IPS-15b (cell line): ENCODE results near the gene ID2.

ENCODE experiments used
- H3K27me3 ChIP-seq: one replicate; pipeline ENCODE4 v1.6.1; 2013; ENCODE audit warnings: low read length; ENCODE audit not compliant: control insufficient read depth, insufficient read depth
- H3K36me3 ChIP-seq: one replicate; pipeline ENCODE4 v1.6.1; 2013; ENCODE audit warnings: low read length; ENCODE audit not compliant: control insufficient read depth, insufficient read depth
- H3K4me1 ChIP-seq: one replicate; pipeline ENCODE4 v1.6.1; 2013; ENCODE audit warnings: mild to moderate bottlenecking, low read length; ENCODE audit not compliant: control insufficient read depth, insufficient read depth
- H3K4me3 ChIP-seq: one replicate; pipeline ENCODE4 v1.5.1; 2013; ENCODE audit warnings: low read depth, low read length
- H3K9ac ChIP-seq: one replicate; pipeline ENCODE4 v1.6.1; 2013; ENCODE audit warnings: low read depth, mild to moderate bottlenecking, low read length
- H3K9me3 ChIP-seq: one replicate; pipeline ENCODE4 v1.6.1; 2013; ENCODE audit warnings: mild to moderate bottlenecking, low read length; ENCODE audit not compliant: control insufficient read depth, insufficient read depth

ID2 gene

DNA sequence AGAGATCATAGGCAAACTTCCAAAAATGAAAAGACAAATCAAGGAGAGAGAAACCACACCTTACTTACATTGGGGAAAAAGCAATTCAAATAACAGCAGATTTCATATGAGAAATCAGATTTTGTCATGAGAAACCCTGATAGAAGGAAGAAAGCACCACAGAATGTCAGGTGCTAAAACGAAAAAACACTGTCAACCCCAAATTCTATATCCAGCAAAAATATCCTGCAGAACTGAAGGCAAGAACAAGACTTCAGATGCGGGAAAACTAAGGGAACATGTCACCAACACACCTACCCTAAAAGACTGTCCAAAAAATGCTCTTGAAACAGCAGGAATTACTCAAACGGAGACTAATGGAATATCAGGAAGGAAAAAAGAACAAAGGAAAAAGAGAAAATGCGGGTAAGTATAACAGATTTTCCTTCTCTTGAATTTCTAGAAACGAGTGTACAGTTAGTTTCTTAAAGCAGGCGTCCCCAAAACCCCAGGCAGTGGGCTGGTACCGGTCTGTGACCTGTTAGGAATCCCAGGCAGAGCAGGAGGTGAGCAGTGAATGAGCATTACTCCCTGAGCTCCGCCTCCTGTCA is 7.3 kb upstream of the ID2 start:
- Histone ChIP-seq H3K27me3 (peaks cover 55% of the 10 kb centered on the region), H3K36me3 (no peaks in the 10 kb centered on the region), H3K9me3 (peaks cover 6% of the 10 kb centered on the region), H3K9ac (no peak overlapping the region), H3K4me1 (peaks cover 8% of the 10 kb centered on the region), H3K4me3 (no peak overlapping the region)

DNA sequence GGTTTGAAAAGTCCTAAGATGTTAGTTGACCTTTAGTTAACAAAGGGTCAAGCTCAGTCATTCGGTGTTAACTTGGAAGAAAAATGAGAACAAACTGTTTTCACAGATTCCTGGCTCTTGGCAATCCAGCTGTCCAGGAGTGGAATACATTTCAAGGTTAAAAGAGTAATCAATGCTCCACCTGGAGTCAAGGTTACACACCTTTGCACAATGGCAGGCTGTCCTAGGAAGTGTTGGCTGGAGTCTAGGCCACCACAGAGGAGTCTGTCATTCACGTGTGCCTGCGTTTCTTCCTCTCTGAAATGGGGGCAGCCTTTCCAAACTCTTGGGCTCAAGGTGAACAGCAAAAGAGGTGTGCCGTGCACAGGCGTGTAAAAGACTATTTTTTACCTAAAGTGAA is 6.3 kb upstream of the ID2 start:
- H3K27me3 ChIP-seq, result peaks cover 62% of the 10 kb centered on the region
- no peak overlapping the region for H3K9ac ChIP-seq
- H3K9me3 ChIP-seq, result peaks cover 6% of the 10 kb centered on the region
- H3K36me3 ChIP-seq, result no peaks in the 10 kb centered on the region
- H3K4me3 ChIP-seq, result peak overlapping the region; percentile 19
- peaks cover 16% of the 10 kb centered on the region for H3K4me1 ChIP-seq

GRCh38 chr2:8676191-8676920 is 5.5 kb upstream of the ID2 start:
- no peaks in the 10 kb centered on the region for H3K36me3 ChIP-seq
- H3K4me1 ChIP-seq, result peaks cover 16% of the 10 kb centered on the region
- peak overlapping the region; percentile 56 for H3K4me3 ChIP-seq
- no peak overlapping the region for H3K9ac ChIP-seq
- peaks cover 62% of the 10 kb centered on the region for H3K27me3 ChIP-seq
- H3K9me3 ChIP-seq, result peaks cover 6% of the 10 kb centered on the region

DNA sequence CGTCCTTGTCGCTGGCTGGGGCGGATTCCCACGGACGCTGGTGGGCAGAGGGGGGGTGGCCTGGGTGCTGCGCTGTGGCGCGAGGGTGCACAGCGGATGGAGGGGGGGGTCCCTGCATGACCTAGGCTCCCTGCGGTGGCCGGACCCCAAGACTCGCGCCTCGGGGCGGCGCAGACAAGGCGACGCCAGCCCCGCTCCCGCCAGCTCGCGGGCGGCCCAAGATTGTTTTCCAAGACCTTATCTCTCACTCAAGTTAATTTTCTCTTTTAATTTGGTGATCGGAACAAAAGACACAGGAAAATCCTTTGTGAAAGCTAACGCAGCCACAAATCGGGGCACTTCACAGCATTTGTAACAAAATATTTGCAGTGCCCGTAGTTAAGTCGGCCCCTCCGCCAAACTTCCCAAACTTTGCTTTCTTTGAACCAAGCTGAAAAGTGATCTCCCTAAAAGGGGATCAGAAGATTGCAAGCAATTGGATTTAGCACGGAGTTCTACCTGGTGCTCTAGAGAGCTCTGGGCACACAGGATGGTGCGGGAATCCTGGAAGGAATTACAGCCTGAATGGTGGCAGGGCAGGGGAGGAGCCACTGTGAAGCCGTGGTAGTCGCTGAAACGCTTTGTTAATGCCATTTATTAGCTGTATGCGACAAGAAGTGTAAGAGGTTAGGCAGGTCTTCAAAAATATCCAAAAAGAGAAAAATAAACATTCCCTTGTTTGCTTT is 4.8 kb upstream of the ID2 start:
- peaks cover 6% of the 10 kb centered on the region for H3K9me3 ChIP-seq
- H3K4me3 ChIP-seq, result peak overlapping the region; percentile 56
- H3K36me3 ChIP-seq, result no peaks in the 10 kb centered on the region
- H3K27me3 ChIP-seq, result peaks cover 62% of the 10 kb centered on the region
- H3K4me1 ChIP-seq, result peaks cover 16% of the 10 kb centered on the region
- no peak overlapping the region for H3K9ac ChIP-seq

GRCh38 chr2:8677646-8678592 is 3.9 kb upstream of the ID2 start:
- Histone ChIP-seq H3K27me3 (peaks cover 66% of the 10 kb centered on the region), H3K36me3 (no peaks in the 10 kb centered on the region)

DNA sequence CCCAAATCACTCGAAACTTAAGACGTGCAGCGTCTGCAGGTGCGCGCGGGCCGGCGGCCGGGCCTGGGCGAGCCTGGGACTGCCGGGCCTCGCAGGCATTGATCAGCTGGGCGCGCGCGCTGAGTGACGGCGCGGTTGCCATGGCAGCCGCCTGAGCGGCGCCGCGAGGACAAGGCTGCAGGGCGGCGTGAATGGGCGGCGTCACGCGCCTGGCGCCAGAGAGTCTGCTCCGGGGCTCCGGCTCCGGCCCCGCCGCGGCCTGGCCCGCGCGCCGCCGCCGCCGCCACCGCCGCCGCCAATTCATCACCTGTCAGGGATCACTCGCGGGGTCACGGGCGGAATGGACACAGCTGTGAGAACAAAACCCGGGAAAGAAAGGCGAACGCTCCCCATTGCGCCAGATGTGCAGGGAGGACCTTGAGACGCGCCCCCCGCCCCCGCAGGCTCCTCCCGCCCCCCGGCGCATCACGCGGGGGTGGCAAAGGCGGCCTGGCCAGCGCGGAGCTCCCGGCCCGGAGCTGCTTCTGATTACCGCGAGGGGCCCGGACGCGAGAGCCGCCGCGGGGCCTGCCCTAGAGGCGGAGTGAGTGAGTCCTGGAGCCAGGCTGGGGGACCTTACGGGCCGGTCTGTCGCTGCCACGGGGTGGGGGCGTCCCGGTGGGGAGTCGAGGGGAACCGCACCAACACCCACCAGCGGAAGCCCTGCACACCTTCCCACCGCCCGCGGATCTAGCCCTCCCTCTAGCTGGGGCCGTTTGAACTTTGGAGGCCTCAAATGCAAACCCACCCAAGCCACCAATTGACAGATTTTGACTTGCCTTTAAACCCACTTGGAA is 2.9 kb upstream of the ID2 start:
- peak overlapping the region; percentile 24 for H3K9ac ChIP-seq
- peaks cover 16% of the 10 kb centered on the region for H3K4me1 ChIP-seq
- no peaks in the 10 kb centered on the region for H3K36me3 ChIP-seq
- H3K4me3 ChIP-seq, result peak overlapping the region; percentile 71
- H3K9me3 ChIP-seq, result peaks cover 6% of the 10 kb centered on the region
- H3K27me3 ChIP-seq, result peaks cover 67% of the 10 kb centered on the region

More at GRCh38 chr2:8677646-8678592, 3.9 kb upstream of the ID2 start:
- peaks cover 16% of the 10 kb centered on the region for H3K4me1 ChIP-seq
- peaks cover 6% of the 10 kb centered on the region for H3K9me3 ChIP-seq
- peak overlapping the region; percentile 56 for H3K4me3 ChIP-seq
- no peak overlapping the region for H3K9ac ChIP-seq

DNA sequence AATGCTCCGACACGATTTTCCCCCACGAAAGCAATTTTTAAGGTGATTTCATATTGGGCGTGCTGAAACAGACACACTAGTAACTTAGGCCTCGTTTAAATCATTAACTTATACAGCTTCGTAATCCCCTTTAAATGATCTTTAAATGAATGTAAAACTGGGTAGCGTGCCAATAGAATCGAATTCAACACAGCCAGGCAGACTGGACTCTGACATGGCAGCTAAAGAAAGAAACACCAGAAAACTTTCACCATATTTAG is 2.4 kb upstream of the ID2 start:
- Histone ChIP-seq H3K9ac (peak overlapping the region; percentile 24), H3K4me1 (peaks cover 17% of the 10 kb centered on the region), H3K9me3 (peaks cover 5% of the 10 kb centered on the region), H3K27me3 (peaks cover 66% of the 10 kb centered on the region), H3K4me3 (peak overlapping the region; percentile 71), H3K36me3 (no peaks in the 10 kb centered on the region)

DNA sequence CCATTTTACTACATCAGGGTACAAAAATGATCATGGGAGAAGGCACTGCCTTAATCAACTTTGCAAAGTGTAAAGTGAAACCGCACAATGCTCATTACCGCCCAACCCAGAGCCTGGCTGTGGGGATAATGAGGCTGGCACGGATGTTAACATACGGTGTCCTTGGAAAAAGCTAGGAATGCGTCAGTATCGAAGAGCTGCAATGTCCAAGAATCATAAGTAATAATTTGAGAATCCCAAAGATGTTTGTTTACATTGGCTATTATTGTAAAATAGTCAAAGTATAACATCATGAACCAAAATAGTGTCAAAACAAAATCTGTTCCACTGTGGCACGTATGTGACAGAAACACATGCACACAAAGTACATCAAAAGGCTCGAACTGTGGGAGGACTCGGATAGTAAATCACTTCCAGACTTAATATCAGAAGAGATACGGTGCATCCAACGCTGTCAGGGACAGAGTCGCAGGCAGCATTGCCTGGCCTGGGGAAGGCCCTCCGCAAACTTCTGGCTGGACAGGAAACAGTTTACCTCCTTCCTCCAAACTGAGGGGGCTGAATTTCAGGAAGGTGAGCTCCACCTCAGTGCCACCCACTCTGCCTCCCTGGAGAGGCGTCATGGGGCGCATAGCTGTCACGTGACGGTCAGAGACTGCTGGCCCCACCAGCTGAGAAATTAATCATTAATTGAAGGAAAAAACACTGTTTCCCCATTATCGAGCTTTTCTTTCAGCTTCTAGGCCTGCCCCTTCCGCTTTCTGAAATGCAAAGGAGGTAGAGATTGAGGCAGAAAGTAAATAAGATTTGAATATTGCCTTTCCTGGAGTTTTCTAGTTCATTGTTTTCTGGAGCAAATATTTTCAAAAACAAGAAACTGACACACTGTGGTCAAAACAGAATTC is 1.8 kb upstream of the ID2 start:
- peaks cover 64% of the 10 kb centered on the region for H3K27me3 ChIP-seq
- H3K4me3 ChIP-seq, result peak overlapping the region; percentile 71
- H3K4me1 ChIP-seq, result peaks cover 19% of the 10 kb centered on the region

DNA sequence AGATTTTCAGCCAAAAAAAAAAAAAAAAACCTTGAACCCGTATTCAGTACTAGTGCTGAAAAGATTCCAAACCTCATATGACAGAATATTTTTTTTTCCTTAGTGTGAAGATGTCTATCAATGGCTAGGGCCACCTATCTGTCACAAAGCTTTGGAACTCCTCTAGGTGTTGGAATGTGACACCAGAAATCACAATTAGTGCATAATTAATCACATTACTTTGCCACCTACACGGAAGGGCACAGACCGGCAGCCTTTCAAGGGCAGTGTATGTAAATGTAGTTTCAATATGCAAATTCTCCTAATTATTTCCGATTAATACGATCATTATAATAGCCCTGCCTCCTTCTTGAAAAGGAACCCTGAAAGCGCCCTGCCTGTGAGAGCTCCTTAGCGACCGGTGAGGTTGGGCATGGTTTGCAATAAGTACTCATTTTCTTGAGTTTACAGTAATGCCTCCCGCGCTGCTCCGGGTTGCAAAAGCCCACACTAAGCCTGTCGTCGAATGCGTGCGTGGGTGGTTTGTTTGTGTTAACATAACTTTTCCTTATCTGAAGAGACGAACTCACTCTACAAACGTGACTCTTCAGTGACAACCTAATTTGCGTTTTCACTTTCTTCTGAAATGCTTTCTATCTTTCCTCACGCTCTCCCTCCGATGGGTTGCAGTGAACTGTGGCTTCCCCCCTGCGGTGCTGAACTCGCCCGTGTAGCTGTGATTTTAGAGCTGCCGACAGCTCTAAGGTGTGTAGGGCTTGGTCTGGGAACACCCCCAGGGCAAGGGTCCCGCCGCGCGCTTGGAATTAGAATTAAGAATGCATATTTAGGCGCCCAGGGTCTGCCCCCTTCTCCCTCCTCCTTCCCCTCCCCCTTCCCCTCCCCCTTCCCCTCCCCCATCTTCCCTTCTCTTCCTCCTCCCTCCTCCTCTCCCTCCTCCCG is 765 bp upstream of the ID2 start:
- no peaks in the 10 kb centered on the region for H3K9me3 ChIP-seq
- no peak overlapping the region for H3K9ac ChIP-seq
- H3K36me3 ChIP-seq, result no peaks in the 10 kb centered on the region
- peaks cover 54% of the 10 kb centered on the region for H3K27me3 ChIP-seq
- peaks cover 20% of the 10 kb centered on the region for H3K4me1 ChIP-seq
- H3K4me3 ChIP-seq, result peak overlapping the region; percentile 71

More for the DNA sequence above, 1.8 kb upstream of the ID2 start:
- H3K36me3 ChIP-seq, result no peaks in the 10 kb centered on the region
- no peaks in the 10 kb centered on the region for H3K9me3 ChIP-seq
- H3K9ac ChIP-seq, result no peak overlapping the region
